ENCODE measurements around the gene BFAR.

DNA sequence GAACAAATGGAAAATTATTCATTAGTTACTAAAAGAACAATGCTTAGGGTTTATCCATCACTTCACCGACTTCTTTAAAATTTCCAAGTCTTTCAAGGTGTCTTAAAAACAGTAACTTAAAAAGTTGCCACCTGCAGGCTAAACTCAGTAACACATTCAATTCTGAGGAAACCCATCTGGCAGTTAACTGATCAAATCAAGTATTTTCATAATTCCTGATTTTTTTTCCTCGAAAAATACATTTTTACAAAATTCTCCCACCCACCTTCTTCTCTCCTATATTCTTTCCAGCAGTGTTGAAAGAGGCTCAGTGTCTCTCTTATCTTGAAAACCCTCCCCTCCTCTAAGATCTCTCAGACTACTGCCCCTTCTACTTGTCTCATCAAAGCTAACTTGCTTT is 32.6 kb upstream of the BFAR start:
- TF ChIP-seq, protein P1, sequence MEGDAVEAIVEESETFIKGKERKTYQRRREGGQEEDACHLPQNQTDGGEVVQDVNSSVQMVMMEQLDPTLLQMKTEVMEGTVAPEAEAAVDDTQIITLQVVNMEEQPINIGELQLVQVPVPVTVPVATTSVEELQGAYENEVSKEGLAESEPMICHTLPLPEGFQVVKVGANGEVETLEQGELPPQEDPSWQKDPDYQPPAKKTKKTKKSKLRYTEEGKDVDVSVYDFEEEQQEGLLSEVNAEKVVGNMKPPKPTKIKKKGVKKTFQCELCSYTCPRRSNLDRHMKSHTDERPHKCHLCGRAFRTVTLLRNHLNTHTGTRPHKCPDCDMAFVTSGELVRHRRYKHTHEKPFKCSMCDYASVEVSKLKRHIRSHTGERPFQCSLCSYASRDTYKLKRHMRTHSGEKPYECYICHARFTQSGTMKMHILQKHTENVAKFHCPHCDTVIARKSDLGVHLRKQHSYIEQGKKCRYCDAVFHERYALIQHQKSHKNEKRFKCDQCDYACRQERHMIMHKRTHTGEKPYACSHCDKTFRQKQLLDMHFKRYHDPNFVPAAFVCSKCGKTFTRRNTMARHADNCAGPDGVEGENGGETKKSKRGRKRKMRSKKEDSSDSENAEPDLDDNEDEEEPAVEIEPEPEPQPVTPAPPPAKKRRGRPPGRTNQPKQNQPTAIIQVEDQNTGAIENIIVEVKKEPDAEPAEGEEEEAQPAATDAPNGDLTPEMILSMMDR (IDR thresholded peaks at IDR 0.05): peak; percentile 69
- TF ChIP-seq EZH2 (IDR thresholded peaks at IDR 0.05; ENCODE audit: borderline replicate concordance, insufficient read depth, low read depth, low read length, poor library complexity, severe bottlenecking): no peak

Data from B cell (primary cell).